SK-N-SH (cell line): ENCODE measurements around the gene CLMN.

Experiments
- EP300 ChIP-seq, 2 experiments: IDR thresholded peaks; 2 replicates each; pipeline versions ENCODE4 v1.4.0 to v1.6.1; 2012; ENCODE audit warnings: borderline replicate concordance in 1 of 2, low read depth in 1 of 2, low read length in 1 of 2
- GATA2 ChIP-seq: sonication (generic); formaldehyde crosslinking; IDR thresholded peaks from 2 replicates; pipeline ENCODE4 v1.5.0; 2020; ENCODE audit warnings: mild to moderate bottlenecking, missing genetic modification reagents
- JUND ChIP-seq: IDR thresholded peaks from 2 replicates; pipeline ENCODE4 v1.4.0; 2012
- MXI1 ChIP-seq: IDR thresholded peaks from 2 replicates; pipeline ENCODE4 v1.6.1; 2012; ENCODE audit warnings: mild to moderate bottlenecking, low read depth, low read length, improper control_type of control experiment
- SIN3A ChIP-seq: IDR thresholded peaks from 2 replicates; pipeline ENCODE4 v1.6.1; 2012; ENCODE audit warnings: low read depth, mild to moderate bottlenecking, low read length, moderate library complexity, borderline replicate concordance
- SMC3 ChIP-seq: IDR thresholded peaks from 2 replicates; pipeline ENCODE4 v1.6.1; 2012; ENCODE audit warnings: low read depth, low read length, improper control_type of control experiment
- TAF1 ChIP-seq: IDR thresholded peaks from 2 replicates; pipeline ENCODE4 v1.6.1; 2012; ENCODE audit warnings: low read depth, mild to moderate bottlenecking, low read length, moderate library complexity, borderline replicate concordance
- TF ChIP-seq, protein P1 (sequence below): fragments of 200-600 bp; sonication (generic); IDR thresholded peaks from 2 replicates; pipeline ENCODE4 v1.6.1; 2017; ENCODE audit warnings: antibody characterized with exemption, mild to moderate bottlenecking, moderate library complexity
- TF ChIP-seq, protein P2 (sequence below): IDR thresholded peaks from 2 replicates; pipeline ENCODE4 v1.6.1; 2012; ENCODE audit warnings: mild to moderate bottlenecking, low read depth, low read length, moderate library complexity

DNA sequence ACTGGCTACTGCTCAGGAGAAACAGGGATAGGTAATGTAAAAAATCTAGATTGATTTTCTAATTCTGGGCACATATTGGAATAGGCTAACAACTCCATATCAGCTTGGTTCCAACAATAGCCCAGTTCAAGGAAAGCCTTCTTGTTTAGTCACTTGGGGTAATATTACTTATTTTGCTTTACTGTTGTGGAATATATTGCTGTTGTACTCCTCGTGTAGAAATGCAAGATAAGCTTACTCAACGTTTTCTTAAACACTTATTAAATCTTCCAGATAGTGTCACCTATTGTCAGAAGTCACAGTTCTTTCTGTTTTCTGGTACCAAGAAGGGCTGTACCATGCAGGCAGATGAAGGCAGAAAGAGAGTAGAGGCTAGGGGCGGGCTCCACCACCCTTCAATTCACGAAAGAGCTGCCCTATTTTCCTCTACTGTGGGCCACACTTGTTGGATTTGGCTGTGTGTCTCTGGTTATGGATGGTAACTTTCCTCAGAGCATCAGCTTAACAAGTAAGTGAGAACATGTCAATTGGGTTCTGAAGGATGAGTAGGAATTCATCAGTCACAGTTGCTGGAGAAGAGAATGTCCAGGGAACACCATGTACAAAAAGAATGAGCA lies 38.0 kb downstream of the CLMN start:
- TF ChIP-seq MXI1 (no peak), SMC3 (no peak), TAF1 (no peak), GATA2 (no peak), SIN3A (no peak), JUND (no peak), EP300 (IDR thresholded peaks at IDR 0.05; ENCODE audit: borderline replicate concordance in 1 of 2, low read depth in 1 of 2, low read length in 1 of 2) (no peak)
- TF ChIP-seq, protein P1, sequence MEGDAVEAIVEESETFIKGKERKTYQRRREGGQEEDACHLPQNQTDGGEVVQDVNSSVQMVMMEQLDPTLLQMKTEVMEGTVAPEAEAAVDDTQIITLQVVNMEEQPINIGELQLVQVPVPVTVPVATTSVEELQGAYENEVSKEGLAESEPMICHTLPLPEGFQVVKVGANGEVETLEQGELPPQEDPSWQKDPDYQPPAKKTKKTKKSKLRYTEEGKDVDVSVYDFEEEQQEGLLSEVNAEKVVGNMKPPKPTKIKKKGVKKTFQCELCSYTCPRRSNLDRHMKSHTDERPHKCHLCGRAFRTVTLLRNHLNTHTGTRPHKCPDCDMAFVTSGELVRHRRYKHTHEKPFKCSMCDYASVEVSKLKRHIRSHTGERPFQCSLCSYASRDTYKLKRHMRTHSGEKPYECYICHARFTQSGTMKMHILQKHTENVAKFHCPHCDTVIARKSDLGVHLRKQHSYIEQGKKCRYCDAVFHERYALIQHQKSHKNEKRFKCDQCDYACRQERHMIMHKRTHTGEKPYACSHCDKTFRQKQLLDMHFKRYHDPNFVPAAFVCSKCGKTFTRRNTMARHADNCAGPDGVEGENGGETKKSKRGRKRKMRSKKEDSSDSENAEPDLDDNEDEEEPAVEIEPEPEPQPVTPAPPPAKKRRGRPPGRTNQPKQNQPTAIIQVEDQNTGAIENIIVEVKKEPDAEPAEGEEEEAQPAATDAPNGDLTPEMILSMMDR = no peak
- TF ChIP-seq, protein P2, sequence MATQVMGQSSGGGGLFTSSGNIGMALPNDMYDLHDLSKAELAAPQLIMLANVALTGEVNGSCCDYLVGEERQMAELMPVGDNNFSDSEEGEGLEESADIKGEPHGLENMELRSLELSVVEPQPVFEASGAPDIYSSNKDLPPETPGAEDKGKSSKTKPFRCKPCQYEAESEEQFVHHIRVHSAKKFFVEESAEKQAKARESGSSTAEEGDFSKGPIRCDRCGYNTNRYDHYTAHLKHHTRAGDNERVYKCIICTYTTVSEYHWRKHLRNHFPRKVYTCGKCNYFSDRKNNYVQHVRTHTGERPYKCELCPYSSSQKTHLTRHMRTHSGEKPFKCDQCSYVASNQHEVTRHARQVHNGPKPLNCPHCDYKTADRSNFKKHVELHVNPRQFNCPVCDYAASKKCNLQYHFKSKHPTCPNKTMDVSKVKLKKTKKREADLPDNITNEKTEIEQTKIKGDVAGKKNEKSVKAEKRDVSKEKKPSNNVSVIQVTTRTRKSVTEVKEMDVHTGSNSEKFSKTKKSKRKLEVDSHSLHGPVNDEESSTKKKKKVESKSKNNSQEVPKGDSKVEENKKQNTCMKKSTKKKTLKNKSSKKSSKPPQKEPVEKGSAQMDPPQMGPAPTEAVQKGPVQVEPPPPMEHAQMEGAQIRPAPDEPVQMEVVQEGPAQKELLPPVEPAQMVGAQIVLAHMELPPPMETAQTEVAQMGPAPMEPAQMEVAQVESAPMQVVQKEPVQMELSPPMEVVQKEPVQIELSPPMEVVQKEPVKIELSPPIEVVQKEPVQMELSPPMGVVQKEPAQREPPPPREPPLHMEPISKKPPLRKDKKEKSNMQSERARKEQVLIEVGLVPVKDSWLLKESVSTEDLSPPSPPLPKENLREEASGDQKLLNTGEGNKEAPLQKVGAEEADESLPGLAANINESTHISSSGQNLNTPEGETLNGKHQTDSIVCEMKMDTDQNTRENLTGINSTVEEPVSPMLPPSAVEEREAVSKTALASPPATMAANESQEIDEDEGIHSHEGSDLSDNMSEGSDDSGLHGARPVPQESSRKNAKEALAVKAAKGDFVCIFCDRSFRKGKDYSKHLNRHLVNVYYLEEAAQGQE = no peak
